HG02943 (cell line): ENCODE data around the gene ENG.
"Not testable (repeated sequence)": the region's sequence is repeated elsewhere in the genome, so short reads cannot be mapped to it uniquely, and the experiment has no call there.

ENCODE experiments used
- ATAC-seq: cut with Tn5 transposase; IDR thresholded peaks from one replicate; pipeline ENCODE4 v1.9.1; 2021; ENCODE audit warnings: mild to moderate bottlenecking, low read depth, moderate library complexity; ENCODE audit not compliant: unreplicated experiment

Gene ENG

GRCh38 chr9:127854184-127854806 is at the start of gene ENG:
TSS of gene ENG (minus strand) at chr9:127854658. CDS start at chr9:127854355, 303 bp downstream.
- no peak for ATAC-seq

DNA sequence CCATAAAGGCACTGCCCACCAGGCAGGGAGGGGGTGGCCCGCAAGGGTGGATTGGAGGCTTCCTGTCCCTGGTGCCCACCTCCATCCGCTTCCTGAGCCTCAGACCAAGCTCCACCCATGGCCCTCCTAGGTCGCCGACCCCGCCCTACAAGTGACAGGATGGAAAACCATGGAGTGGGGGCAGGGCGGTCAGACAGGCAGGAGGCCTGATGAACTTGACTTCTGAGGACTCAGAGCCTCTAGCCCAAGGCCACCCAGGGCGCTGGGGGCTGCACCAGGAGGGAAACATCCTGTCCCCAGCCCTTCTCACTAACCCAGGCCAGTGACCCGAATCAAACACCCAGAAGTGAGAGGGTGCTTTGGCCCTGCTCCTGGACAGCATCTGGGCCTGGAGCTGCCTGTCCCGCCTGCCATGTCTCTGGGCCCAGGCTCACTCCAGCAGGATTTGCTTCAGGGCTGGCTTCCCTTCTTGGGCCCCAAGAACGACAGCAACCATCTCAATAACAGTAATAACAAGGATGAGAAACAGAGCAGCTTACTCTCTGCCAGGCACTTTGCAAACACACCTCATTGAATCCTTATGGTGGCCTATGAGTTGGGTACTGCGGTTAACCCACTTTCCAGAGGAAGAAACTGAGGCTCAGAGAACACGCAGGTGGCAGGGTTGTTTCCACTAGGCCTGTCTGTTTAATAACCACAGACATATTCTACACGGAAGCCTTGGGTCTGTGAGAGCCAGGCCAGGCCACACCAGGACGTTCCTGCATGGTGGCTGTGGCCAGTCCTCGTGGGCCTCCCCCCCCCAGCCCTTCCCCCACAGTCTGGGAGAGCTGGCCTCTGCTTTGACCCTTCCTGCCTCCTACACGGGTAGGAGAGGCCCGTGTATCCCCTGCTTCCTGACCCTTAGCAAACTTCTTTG is 49.4 kb upstream of the ENG start:
- no peak for ATAC-seq

DNA sequence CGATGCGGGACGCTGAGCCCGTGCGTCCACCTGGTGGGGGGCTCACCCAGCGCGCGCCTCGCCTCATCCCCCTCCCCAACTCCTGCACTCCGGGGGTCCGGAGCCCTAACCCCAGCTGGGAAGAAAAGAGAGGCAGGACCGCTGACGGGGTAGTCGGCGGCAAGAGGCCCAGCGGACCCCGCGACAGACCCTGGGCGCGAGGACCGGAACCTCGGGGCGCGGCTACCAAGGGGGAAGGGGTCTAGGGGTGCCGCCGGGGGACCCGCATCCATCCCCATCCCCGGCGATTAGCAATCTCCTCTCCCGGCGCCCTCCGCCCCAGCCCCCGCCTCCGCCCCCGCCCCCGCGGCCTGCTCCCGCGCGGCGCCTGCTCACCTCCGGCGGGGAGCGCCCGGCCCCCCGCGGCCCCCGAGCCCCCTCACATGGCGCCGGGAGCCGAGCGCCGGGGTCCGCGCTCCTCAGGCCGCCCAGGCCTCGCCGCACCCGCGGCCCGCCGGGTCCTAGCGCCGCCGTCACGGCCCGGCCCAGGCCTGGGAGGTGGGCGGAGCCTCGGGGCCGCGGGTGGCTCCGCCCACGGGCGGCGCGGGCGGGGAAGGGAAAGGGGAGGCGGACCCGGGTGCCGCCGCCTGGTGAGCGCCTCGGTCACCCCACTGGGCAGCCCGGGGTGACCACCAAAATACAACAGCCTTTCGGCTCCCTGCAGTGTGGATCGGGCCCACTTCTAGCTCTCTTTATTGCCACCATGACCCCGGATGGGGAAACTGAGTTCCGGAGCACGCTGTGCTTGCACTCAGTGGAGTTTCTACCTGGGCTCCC is 44.9 kb upstream of the ENG start, which contains the start of gene ST6GALNAC6:
Gene ST6GALNAC6 (minus strand): TSS at position 476 of the 816 bp plus-strand sequence. CDS start 1,622 bp downstream, outside the sequence.
- ATAC-seq, result peak; percentile 53

DNA sequence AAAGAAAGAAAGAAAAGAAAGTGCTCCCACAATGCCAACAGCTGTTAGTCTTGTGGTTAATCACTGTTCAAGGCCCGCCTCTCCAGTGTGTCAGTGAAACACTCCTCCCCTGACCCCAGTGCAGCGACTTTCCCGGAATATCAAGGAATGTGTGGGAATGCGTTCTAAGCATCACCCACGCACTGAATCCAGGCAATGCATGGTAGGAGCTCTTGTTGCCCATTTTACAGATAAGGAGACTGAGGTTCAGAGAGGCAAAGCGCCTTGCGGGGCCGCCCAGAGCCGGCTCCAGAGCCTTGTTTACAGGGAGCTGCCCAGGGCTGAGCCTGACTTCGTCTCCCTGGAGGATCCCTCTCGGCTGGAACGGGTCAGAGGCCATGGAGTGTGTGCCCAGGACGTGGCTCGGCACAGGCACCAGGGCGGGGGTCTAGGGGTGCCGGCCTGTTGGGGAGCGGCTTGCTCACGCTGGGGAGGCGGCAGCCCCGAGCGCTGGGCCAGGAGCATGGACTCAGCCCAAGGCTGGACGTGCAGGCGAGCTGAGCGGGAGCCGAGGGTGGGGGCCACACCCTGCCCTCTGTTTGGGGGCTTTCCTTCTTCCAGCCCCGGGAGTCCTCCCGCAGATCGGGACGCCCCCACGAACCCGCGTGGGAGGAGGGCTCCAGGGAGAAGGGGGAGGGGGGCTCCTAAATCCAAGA is 44.1 kb upstream of the ENG start:
- ATAC-seq, result no peak

DNA sequence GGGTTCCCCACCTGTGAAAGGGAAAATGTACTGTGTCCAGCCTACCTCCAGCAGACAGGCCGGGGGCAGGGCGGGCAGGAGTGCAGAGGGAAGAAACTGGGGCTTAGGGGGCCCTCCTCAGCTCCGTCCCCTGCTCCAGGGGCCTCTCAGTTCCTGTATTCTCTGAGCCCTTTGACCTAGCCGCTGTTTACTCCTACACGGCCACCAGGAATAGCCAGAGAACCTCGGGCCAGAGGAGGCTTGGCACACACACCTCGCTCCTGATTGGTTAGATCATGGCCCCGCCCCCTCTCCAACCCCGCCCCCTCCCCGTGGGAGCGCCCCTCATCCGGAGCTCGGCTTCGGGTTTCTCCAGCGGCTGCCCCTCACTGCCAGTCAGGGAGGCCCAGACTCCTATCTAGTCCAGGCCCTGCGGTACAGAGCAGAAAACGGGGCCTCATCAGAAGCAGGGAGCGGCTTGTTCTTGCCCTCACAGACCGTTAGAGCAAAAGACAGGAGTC is 42.8 kb upstream of the ENG start:
- ATAC-seq, result no peak

DNA sequence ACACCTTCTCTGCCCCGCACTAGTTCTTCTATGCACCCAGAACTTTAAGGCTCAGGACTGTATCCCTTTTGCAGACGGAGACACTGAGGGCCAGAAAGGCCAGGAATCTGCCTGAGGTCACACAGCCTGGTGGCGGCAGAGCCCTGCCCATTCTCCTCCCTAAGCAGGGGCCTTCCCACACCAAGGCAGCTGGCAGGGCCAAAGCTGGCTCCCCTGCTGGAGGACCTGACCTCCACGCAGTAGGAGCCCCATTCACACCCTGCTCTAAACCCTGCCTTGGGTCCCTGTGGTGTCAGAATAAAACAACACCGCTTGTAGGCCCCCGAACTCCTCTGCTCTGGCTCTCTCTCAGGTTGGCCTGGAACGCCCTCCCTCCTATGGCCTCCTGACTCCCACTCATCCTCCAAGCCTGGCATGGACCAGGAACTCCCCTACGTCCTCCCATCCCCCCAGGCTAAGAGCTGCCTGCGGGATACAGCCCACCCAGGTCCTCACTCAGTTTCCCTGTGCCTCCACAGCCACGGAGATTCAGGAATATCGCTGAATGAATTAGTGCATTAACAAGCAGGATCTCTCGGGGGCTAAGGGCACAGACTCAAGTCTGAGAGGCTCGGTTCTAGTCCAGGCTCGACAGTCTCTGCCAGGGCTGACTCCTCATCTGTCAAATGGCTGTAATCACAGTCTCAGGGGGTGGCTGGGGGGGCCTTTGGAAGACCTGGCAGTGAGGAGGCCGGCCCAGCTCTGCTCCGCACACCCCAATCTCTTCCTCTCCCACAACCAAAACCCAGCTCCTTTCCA is 42.1 kb upstream of the ENG start:
- no peak for ATAC-seq

- no peak for ATAC-seq
Measured at GRCh38 chr9:127895811-127896210, 41.4 kb upstream of the ENG start.

GRCh38 chr9:127893392-127893791 is 38.9 kb upstream of the ENG start:
- no peak for ATAC-seq

DNA sequence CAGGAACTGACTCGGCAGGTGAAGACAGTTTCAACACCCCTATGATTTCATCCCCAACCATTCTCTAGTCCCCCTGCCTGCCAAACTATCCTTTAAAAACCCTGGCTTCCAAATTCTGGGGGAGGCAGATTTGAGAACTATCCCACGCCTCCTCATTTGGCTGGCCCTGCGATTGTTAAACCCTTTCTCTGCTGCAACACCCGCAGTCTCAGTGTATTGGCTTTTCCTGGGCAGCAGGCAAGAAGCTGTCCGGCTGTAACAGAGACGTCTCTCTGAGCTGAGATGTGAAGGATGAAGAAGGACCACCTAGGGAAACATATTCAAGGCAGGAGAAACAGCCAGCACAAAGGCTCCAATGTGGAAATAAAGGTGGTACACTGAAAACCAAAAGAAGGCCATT is 38.4 kb upstream of the ENG start:
- no peak for ATAC-seq

DNA sequence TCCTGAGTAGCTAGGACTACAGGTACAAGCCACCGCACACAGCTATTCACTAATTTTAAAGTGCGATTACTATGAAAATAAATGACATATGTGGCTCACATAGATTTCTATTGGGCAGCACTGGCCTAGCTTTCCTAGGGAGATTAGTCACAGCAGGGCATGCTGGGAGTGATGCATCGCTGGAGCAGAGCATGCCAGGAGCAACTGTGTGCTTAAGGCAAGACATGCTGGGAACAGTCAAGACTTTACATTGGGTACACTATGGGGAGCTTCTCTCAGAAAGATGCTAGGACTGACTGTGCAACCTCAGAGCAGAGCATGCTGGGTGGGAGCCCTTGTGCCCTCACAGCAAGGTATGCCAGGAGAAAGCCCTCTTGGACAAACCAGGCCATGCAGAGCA is 35.6 kb upstream of the ENG start:
- ATAC-seq, result no peak

GRCh38 chr9:127887792-127888191 is 33.3 kb upstream of the ENG start:
- no peak for ATAC-seq

DNA sequence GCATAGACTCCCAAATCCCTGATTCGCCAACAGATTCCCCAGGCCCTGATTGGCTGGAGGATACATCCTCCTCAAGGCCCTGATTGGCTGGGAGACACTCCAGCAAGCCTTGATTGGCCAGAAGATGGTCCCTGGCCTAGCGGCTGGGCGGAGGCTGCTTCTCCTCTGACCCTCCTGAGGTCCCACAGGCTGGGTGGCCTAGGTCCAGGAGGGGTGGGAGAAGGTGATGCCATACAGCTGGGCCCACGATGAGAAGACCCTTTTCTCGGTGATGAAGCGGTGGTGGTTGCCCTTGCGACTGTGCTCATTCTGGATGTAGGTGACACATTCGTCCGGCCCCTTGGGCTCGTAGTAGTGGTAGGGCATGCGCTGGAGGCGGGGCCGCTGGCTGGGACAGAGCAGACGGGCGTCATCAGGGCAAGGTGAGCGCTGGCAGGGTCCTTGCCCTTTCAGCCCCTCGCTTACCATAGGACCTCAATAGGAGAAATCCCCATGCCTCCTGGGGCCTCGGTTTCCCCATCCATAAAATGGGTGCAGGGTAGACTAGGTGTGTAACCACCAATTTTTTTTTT is 32.0 kb upstream of the ENG start:
- ATAC-seq, result no peak

GRCh38 chr9:127885508-127886281 is 31.2 kb upstream of the ENG start:
- ATAC-seq, result no peak

DNA sequence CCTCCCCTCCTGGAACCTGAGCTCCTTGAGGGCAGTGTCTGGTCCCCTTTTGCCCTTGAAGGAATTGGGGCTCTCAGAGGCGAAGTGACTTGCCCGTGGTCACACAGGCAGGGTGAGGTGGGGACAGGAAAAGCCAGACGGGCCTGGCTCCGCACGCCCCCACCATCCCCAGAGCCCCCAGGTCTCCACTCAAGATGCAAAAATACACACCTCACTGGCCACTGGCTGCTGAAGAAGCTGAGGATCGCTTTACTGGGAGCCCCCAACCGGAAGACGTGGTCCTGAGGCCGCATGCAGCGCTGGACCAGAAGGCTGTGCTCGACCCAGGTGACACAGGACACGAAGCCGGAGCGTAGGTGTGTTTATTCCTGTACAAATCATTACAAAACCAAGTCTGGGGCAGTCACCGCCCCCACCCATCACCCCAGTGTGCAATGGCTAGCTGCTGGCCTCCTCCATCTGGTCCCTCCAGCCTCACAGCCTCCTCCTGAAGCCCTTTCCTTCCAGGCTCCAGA is 30.6 kb upstream of the ENG start:
- ATAC-seq, result no peak

- ATAC-seq, result no peak
Measured at GRCh38 chr9:127884427-127884911, 30.0 kb upstream of the ENG start.

DNA sequence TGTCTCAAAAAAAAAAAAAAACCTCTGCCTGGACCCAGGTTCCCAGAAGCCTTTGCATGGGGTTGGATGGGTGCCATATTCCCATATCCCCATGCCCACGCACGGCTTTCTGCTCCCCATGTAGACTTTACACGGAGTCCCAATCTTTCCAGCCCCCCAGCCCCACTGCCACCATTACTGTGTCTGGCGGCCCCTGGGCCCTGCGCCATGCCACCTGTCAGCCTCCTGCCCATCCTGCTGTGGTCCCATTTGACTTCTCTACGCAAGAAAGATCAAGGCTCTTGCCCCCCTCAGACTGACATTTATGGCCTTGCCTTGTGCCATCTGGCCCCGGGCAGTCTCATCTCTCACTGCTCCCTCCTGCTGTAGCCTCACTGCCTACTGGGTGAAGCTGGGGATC is 29.5 kb upstream of the ENG start:
- no peak for ATAC-seq

DNA sequence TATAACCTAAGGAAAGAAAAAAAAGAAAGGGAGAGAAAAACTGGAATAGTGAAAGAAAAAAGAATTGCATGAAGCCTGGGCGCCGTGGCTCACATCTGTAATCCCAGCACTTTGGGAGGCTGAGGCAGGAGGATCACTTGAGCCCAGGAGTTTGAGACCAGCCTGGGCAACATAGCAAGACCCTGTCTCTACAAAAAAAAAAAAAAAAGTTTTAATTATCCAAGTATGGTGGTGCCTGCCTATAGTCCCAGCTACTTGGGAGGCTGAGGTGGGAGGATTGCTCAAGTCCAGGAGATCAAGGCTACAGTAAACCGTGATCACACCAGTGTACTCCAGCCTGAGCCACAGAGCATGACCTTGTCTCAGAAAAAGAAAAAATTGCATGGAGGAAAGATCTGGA is 27.3 kb upstream of the ENG start:
- ATAC-seq, result not testable (repeated sequence)

GRCh38 chr9:127880143-127880542 is 25.7 kb upstream of the ENG start:
- no peak for ATAC-seq
